CD4-positive, alpha-beta T cell treated with Interleukin-17A for 1 hour (primary cell): ENCODE results near the gene DHRSX.
"Not testable (repeated sequence)": the region's sequence is repeated elsewhere in the genome, so short reads cannot be mapped to it uniquely, and the experiment has no call there.

ENCODE experiments used
- DNase-seq: peaks from one replicate; pipeline ENCODE4 v3.0.0-alpha.2; 2020

DHRSX gene

GRCh38 chrX:2389731-2390130, 111.0 kb downstream of the DHRSX start:
- not testable (repeated sequence) for DNase-seq

DNA sequence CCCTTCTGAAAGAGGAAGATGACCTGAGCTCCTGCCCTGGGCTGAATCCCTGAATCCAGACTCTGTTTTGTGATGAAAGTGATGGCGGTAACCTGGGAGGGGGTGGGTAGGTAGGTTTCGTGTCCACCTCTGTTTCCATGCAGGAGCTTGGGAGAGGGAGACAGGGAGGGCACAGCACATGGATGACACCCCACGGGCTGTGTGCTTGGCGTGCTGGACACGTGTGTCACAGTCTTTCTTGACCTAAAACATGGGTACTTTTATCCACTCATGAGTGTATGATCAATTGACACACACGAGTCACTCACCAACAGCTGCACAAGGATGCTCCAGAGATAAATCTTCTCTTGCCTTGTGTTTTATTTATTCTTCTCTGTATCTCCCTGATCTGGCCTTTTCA, 111.5 kb downstream of the DHRSX start:
- no peak for DNase-seq

DNA sequence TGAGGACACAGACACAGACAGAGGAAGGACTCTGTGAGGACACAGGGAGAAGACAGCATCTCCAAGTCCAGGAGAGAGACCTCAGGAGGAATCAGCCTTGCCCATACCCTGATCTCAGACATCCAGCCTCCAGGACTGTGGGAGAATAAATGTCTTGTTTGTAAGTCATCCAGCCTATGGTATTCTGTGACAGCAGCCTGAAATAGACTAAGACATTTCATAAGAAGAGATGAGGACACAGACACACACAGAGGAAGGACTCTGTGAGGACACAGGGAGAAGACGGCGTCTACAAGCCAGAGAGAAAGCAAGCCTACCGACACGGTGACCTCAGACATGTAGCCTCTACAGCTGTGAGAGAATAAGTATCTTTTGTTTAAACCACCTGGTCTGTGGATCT, 112.1 kb downstream of the DHRSX start:
- DNase-seq, result no peak

DNA sequence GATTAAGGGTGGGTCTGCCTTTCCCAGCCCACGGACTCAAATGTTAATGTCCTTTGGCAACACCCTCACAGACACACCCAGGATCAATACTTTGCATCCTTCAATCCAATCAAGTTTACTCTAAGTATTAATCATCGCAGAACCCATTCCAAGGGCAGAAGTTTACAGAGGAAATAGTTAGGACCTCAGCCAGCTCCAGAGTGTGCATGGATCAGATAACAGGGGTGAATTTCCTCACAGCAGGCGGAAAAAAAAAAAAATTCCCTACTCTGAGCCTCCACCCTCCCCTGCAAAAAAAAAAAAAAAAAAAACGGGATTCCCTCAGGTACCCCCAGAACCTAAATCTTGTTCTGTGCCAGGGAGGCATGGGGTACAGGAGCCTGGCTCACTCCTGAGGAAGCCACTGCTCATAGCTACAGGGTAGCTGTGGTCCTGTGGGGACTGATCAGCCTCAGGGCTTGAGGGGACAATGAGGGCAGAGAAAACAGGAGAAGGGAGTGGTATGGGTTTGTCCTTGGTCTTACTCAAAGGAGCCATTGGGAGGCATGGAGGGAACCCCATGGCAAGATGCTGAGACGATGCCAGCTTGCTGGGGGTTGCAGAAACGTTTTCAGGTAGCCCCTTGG, 113.0 kb downstream of the DHRSX start:
- DNase-seq, result no peak

DNA sequence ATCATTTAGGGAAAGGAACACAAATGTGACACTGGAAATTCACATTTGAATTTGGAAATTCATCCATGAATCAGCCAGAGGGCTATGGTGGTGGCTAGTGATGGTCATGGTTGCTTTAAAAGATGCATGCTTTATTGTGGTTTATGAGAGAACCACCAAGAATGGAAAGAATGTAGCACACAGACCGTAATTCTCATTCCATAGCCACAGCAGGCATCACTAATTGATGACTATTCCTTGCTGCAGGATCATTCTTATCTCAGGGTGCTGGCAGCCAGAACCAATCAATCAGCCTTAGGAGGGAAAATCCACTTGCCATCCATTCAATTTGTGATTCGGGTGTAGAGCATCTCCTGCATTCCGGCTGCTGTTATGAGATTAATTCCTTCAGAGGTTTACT, 115.6 kb downstream of the DHRSX start:
- no peak for DNase-seq

GRCh38 chrX:2384486-2384885, 116.3 kb downstream of the DHRSX start:
- no peak for DNase-seq

- no peak for DNase-seq
Observed at GRCh38 chrX:2383735-2384134, 117.0 kb downstream of the DHRSX start.

- DNase-seq, result no peak
Observed at GRCh38 chrX:2383144-2383543, 117.6 kb downstream of the DHRSX start.

- not testable (repeated sequence) for DNase-seq
Observed at GRCh38 chrX:2382433-2383048, 118.2 kb downstream of the DHRSX start.

GRCh38 chrX:2376166-2376565, 124.6 kb downstream of the DHRSX start:
- no peak for DNase-seq

DNA sequence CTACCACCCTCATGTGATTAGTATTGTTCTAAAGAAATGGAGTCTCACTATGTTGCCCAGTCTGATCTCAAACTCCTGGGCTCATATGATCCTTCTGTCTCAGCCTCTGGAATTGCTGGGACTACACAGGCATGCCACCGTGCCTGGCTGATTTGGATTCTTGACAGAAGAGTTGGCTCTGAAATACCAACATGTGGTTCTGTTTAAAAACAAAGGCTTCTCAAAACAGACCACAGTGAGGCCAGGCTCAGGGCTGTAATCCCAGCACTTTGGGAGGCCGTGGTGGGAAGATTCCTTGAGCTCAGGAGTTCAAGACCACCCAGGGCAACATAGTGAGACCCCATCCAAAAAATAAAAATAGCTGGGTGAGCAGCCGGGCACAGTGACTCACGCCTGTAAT, 126.7 kb downstream of the DHRSX start:
- no peak for DNase-seq

- peak; percentile 27 for DNase-seq
Observed at GRCh38 chrX:2373615-2374014, 127.2 kb downstream of the DHRSX start.

DNA sequence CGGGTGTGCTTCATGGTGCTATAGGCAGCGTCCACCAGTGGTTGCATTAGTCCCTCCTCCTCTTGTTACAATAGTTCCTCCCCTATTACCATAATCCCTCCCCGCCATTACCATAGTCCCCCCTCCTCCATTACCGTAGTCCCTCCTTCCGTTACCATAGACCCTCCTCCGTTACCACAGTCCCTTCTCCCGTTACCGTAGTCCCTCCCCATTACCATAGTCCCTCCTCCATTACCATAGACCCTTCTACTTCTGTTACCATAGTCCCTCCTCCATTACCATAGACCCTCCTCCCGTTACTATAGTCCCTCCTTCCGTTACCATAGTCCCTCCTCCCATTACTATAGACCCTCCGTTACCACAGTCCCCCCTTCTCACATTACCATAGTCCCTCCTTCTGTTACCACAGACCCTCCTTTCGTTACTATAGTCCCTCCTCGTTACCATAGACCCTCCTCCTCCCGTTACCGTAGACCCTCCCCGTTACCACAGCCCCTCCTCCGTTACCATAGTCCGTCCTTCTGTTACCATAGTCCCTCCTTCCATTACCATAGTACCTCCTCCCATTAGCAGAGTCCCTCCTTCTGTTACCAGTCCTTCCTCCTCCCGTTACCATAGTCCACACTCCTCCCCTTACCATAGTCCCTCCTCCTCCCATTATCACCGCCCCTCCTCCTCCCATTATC, 129.6 kb downstream of the DHRSX start:
- no peak for DNase-seq

GRCh38 chrX:2370456-2370855, 130.3 kb downstream of the DHRSX start:
- DNase-seq, result no peak

DNA sequence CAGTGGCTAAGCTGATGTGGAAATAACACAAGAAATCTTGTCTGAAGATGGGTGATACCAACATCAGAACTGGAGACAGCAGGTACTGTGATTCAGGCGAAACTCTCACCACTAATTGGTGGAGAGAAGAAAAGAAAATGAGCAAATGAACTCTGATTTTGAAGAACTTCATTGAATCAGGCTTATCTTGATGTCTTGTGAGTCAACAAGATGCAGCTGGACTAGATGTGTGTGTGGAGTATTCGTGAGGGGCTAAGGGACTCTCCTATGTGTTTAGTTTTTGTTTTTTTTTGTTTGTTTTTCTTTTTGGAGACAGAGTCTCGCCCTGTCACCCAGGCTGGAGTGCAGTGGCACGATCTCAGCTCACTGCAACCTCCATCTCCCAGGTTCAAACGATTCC, 131.6 kb downstream of the DHRSX start:
- no peak for DNase-seq

- no peak for DNase-seq
Observed at GRCh38 chrX:2360731-2361130, 140.0 kb downstream of the DHRSX start.

GRCh38 chrX:2359522-2359921, 141.3 kb downstream of the DHRSX start:
- not testable (repeated sequence) for DNase-seq

DNA sequence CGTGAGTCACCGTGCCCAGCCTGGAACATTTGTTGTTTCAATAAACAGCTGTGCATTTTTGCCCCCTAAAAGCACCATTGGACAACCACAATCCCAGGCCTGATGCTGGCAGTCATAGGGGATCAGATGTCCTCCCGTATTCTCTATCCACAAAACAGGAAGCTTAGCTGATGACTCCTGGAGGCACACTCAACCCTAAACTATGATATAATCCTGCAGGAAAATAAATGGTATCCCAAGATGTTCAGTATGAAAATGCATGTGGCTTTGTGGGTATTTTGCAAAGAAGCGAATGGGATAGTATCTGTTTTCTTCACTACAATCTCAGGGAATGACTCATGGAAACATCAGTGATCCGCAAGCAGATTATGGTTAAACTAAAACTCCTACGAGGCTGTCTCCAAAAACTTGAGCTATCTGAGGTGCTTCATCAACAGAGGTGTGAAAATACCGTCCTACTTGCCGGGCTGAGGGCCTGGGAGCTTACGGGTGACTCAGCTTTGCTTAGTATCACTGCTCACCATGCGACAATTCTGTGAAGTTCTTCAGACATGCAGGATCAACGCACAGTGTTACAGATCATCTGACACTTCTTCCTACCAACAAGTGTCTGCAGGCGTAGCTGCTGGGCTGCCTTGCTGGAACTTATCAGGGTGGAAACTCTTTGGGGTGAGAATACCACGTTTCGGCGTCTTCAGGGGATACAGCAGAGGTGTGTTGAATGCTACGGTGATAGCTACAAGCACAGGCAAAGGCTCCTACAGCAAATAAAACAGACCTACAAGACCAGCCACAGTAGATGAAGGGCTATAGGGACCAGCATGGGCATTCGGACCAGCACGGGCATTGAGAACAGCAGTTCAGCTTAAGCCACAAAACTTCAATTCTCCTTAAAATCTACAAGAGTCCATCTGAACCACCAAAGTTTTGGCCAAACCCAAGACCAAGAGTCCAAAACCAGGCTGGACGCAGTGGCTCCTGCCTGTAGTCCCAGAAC, 148.5 kb downstream of the DHRSX start:
- DNase-seq, result no peak

GRCh38 chrX:2351321-2351720, 149.5 kb downstream of the DHRSX start:
- no peak for DNase-seq

GRCh38 chrX:2350703-2351102, 150.1 kb downstream of the DHRSX start:
- DNase-seq, result not testable (repeated sequence)

DNA sequence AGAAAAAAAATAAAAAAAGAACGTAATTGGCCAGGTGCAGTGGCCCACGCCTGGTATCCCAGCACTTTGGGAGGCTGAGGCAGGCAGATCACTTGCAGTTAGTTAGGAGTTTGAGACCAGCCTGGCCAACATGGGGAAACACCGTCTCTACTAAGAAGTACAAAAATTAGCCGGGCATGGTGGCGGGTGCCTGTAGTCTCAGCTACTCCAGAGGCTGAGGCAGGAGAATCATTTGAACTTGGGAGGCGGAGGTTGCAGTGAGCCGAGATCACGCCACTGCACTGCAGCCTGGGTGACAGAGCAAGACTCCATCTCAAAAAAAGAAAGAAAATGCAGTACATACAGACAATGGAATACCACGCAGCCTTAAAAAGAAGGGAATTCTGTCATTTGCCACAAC, 150.7 kb downstream of the DHRSX start:
- DNase-seq, result not testable (repeated sequence)

DNA sequence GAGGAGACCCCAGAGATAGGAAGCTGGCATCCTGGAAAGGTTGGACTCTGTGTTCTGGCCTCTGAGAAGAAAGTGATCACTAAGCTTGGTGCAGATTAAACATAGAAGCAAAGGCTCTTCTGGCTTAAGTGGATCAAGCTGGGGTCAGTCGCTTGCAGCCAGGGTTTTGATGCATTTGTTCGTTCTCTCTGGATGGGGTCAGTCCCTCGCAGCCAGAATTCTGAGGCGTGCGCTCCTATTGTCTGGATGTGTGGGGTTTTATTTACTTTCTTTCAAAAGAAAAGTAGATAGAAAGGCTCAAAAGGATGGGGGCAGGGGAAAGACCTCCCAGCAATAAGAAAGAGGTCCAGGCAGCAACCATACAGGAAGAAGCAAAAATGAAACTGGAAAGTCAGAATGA, 152.6 kb downstream of the DHRSX start:
- DNase-seq, result no peak

GRCh38 chrX:2346158-2346557, 154.6 kb downstream of the DHRSX start:
- DNase-seq, result no peak
